NB4 (cell line): ENCODE results near the gene ZMYND19.

Source experiments
- TF ChIP-seq, protein P1 (sequence below): IDR thresholded peaks from one replicate; pipeline ENCODE4 v1.5.1; 2012; ENCODE audit warnings: low read depth, low read length
- TF ChIP-seq, protein P2 (sequence below): IDR thresholded peaks from 2 replicates; pipeline ENCODE4 v1.6.1; 2011; ENCODE audit warnings: low read depth, low read length

DNA sequence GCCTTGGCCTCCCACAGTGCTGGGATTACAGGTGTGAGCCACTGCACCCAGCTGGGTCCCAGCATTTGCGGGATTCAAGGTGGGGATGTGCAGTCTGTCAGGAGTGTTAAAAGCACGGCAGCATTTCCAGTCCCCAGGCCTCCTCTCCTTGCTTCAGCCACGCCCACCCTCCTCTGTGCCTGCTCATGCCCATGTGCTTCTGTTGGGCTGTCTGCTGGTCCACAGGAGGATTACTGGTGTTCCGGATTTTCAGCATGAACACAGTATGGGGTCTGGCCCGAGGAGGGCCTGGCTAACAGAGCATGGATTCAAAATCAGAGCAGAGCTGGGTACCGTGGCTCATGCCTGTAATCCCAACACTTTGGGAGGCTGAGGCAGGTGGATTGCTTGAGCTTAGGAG lies 20.6 kb upstream of the ZMYND19 start:
- TF ChIP-seq, protein P1, sequence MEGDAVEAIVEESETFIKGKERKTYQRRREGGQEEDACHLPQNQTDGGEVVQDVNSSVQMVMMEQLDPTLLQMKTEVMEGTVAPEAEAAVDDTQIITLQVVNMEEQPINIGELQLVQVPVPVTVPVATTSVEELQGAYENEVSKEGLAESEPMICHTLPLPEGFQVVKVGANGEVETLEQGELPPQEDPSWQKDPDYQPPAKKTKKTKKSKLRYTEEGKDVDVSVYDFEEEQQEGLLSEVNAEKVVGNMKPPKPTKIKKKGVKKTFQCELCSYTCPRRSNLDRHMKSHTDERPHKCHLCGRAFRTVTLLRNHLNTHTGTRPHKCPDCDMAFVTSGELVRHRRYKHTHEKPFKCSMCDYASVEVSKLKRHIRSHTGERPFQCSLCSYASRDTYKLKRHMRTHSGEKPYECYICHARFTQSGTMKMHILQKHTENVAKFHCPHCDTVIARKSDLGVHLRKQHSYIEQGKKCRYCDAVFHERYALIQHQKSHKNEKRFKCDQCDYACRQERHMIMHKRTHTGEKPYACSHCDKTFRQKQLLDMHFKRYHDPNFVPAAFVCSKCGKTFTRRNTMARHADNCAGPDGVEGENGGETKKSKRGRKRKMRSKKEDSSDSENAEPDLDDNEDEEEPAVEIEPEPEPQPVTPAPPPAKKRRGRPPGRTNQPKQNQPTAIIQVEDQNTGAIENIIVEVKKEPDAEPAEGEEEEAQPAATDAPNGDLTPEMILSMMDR: no peak
- TF ChIP-seq, protein P2, sequence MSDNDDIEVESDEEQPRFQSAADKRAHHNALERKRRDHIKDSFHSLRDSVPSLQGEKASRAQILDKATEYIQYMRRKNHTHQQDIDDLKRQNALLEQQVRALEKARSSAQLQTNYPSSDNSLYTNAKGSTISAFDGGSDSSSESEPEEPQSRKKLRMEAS: no peak
